ENCODE results near the gene RALGAPA1.
A peak's percentile ranks its signal among the peaks of the same experiment; 100 is the strongest.
"Not testable (repeated sequence)": the region's sequence is repeated elsewhere in the genome, so short reads cannot be mapped to it uniquely, and the experiment has no call there.

RALGAPA1 gene

DNA sequence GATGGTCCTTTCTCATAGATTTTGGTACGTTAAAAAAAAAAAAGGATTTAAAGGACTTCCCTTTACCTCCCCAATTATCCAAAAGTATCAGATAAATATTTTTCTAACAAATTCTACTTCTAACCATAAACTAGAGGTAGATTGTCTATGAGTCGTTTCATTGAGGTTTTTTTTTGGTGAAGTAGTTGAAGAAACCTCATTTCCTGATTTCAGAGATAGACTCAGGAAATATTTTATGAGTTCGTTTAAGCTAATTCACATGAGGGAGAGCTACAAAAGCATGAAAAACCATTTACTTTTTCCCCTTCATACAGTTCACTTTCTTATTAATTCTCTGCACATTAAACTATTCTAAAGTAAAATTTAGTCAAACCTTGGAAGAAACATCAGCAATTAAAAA lies 112.5 kb downstream of the RALGAPA1 start:
- DNase-seq = no peak

DNA sequence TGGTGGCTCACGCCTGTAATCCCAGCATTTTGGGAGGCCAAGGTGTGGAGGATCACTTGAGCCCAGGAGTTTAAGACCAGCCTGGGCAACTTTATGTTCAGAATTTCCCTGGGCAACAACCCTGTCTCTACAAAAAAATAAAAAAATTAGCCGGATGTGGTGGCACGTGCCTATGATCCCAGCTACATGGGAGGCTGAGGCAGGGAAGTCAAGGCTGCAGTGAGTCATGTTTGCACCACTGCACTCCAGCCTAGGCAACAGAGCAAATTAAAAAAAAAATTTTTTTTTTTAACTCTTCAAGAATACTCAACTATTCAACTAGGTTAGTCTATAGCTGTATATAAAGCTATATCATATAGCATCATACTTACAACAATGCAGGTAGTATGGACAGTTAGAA lies 113.0 kb downstream of the RALGAPA1 start:
- no peak for DNase-seq

DNA sequence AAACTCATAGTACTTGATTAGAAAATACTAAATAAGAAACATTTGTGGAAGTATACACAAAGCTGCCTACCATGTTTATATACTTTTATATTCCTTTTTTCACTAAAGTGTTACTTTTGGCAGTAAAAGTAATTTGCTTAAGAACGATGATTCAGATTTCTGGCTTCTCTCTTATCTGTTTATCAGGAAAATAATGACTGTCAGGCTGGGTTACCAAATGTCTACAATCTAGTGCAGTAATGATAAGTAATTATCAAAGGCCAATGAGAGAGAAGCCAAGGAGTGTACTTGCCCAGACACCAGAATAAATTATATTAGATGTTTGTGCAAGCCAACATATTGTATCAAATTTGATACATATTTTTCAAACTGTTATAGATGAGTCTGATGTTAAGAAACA lies 113.4 kb downstream of the RALGAPA1 start:
- no peak for DNase-seq

DNA sequence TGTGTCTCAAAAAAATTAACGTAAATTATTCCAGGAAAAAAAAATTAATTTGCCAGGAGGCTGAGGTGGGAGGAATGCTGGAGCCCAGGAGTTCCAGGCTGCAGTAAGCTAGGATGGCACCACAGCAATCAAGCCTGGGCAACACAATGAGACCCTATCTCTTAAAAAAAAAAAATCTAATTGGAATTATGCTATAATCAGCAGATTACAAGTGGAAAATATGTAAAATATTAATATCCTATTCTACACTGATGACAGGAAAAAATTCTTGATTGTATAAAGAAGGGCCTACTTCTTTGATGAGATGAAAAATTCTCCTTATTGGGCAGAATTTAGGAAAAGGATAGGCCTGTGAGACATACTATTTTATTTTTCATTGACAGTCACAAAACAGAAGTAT lies 114.0 kb downstream of the RALGAPA1 start:
- DNase-seq = no peak

DNA sequence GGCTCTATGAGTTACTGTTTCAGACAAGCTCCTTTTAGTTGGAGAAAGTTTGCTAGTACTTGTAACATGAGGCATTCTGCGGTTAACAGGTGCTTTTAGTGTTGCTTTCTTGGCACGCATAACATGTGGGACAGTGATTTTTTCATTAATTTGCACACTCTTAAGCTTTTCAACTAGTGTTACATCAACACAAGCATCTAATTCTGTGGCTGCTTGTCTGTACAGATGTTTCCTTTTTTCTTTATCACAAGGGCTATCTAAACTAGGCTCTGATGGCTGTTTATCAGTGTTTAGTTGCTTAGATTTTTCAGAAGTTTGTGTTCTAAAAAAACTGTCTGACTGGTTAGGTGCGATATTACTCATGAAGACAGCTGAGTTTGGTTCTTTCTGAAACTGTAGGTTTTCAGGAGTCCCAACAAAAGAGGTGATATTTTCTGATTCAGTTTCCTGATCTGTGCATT lies 120.1 kb downstream of the RALGAPA1 start:
- no peak for DNase-seq

DNA sequence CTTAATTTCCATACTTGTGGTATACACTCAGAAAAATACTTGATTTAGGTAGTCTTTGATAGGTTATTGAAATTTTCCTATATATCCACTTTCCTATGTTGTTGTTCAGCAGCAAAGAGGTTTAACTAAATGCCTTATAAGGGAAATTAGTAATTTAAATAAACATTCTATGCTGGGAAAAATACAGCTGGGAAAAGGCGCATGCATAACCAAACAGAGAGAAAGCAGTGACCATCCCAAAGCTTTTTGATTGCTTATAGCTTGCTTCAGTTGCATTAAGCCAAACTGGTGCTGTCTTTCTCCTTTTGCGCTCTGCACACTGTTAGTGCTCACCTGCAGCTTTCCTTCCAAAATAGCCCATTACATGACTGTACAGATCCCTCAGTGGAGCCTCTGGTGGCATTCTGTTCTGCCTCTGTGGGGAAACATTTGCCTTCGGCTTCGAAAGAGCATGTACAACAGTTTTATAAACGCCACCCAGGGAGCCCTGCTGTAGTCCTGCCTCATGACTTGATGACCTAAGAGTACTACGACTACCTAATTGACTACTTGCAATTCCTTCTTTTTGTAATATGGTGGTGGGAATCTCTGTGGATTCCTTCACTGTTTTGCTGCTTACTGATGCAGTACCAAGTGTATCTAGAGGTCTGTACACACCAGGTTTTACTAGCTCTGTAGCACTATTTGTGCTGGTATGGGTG lies 120.8 kb downstream of the RALGAPA1 start:
- DNase-seq = no peak

DNA sequence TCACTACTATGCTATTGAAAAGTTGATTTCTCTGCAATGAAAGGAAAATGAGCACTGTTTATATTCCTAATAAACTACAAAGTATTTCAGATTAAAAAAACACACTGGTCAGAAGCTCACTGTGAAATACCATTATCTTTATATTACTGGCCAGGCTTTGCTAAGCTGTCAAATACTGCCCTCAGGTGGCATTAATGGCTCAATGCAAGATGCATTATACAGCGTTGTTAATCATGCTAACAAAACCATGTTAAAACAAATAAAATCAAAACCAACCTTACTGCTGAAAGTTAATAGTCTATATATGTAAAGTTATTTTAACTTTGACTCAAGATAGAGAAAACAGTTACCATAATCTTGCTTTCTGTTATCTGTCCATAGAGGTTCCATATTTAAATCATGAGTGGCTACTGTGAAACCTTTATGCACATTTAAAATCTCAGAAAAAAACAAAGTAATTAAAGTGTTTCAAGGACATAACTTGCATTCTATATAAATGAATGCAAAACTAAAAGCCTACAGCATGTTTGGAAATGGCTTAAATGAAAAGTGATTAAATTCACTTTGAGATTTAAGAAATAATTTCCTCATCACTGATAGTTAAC lies 121.7 kb downstream of the RALGAPA1 start:
- DNase-seq = peak in 2 of 14 donors; percentile 6 to 9

DNA sequence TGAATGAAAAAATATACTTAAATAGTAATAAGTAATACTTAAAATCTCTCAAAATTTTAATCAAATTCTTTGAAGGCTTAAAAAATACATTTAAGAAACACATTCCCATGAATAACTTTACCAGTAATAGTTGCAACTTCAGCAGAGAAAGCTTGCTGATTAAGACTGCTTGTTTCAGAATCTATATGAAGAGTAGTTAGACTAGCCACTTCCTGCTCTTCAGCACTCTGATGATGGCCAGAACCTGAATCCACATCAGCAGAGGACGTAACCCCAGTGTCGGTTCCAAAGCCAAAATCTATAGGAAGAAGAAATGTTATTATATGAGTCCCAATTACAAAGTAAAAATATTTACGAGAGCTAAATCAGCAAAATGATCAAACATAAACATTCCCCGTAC lies 125.4 kb downstream of the RALGAPA1 start:
- DNase-seq = not testable (repeated sequence)

DNA sequence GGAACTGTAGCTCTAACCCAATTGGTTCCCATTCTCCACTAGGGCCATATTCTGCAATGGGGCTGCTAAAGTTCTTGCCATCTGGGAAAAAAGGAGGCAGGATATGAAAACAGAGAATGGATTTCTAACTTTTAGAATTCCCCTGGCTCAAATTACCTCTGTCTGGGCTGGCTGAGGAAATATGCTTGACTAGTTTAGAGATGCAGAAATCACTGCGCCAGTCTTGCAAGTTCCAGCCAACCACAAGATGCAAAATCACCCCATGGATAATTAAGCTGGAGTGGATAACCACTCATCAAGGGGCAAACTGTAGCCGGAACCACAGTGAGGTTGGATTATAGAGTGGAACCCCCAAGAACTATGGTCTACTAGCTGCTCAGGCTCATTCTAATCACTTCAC lies 126.3 kb downstream of the RALGAPA1 start:
- DNase-seq = no peak

DNA sequence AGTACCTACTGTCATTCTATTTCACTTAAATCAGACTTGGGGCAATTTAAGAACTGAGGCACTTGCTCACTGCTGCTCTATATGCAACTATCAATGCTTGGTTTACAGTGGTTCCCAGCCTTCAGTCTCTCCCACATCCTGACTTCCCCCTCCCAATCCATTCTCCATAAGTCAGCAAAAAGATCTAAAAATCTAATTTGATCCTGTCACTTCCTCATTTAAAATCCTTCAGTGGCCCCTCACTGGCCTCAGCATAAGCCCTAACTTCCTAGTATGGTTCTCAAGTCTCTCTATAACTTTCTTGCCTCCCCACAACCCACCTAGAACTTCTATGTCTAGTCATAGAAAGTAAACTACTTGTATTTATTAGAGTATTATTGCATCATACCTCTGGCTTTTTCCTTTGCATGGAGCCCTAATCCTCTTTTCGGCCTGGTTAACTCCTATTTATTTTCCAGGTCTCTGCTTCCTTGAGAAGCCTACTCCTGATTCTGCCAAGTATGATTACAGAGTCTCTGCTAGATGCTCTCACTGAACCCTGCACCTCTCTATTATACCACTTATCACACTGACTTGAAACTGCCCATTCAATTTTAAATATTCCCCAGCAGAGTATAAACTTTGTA lies 130.6 kb downstream of the RALGAPA1 start:
- DNase-seq = no peak

DNA sequence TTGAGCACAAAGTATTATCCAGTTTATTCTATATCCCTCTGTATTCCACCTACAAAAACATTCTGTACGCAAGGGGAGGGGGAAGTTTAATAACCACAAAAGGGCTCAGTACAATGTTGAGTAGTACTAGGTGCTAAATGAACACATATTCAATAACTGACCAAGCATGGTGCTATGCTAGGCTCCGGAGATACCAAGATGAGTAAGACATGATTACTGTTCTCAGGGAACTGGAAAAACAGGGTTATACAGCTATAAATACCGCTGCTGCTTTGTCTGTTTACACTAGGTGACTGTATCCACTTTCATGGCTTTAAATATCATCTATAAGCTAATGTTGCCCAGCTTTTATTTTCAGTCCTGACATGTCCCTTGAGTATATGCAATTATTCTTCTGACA lies 139.3 kb downstream of the RALGAPA1 start:
- no peak for DNase-seq

DNA sequence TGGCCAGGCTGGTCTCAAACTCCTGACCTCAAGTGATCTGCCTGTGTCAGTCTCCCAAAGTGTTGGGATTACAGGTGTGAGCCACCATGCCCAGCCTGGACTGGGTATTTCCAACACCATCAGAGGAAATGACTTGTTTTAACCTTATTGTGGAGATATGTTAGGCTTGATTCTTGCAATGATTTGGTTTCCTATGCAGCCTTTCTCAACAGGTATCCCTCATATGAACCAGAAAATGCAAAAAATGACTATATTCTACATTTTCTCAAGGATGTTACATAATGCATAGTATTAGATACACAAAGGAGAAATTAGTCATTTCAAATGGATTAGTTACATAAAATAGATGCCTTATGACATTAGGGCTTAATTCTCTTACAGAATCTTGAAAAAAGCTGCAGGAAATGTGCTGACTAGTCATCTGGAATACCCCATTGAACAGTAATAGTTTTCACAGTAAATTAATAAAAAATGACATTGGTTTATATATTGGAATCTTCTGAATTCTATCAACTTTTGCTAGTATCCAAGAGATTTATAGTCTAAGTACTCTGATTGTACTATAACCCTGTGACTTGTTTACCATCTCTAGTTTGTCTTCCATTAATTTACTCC lies 142.6 kb downstream of the RALGAPA1 start:
- DNase-seq = no peak

DNA sequence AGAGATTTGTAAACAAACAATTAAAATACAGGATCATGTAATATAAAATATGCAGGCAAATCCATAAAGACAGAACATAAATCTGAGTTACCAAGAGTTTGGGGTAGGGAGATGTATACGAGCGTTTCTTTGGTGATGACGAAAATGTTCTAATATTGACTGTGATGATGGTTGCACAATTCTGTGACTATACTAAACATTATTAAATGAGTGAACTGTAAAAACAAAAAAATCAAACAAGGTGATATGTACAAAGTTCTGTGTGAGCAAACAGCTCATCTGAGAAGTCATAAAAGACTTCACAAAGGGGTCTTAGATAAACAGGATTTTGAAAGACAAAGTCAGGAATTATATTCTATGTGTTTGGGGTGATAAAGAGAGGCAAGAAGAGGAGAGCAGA lies 147.2 kb downstream of the RALGAPA1 start:
- DNase-seq = no peak

DNA sequence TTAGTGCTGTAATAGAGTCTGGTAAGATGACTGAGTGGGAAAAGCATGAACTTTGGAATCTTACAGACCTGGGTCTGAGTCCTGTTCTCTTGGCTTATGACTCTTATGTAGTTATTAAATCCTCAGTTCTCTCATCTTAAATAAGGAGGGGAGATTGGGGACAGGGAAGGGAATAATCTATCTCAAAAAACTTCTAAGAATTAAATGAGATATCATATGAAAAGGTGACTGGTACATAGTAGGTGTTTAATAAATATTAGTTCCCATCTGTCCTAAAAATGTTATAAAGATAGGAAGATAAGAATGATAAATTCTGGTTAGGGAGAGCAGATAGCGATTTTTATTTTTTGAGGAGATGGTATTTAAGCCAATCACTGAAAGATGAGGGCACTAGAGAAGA lies 156.1 kb downstream of the RALGAPA1 start:
- no peak for DNase-seq

DNA sequence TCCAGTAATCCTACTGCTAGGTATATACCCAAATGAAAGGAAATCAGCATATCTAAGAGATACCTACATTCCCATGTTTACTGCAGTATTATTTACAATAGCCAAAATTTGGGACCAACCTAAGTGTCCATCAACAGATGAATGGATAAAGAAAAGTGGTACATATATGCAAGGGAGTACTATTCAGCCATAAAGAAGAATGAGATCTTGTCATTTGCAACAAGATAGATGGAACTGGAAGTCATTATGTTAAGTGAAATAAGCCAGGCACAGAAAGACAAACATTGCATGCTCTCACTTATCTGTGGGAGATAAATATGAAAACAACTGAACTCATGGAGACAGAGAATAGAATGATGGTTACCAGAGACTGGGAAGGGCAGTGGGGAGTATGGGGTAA lies 165.6 kb downstream of the RALGAPA1 start:
- no peak for DNase-seq

DNA sequence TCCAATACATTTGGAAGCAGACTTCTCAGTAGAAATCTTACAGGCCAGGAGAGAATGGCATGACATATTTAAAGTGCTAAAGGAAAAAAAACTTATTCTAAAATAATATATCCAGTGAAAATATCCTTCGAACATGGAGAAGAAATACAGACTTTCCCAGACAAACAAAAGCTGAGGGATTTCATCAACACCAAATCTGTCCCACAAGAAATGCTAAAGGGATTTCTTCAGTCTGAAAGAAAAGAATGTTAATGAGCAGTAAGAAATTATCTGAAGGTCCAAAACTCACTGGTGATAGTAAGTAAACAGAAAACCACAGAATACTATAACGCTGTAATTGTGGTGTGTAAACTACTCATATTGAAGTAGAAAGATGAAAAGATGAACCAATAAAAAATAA lies 171.2 kb downstream of the RALGAPA1 start:
- no peak for DNase-seq

DNA sequence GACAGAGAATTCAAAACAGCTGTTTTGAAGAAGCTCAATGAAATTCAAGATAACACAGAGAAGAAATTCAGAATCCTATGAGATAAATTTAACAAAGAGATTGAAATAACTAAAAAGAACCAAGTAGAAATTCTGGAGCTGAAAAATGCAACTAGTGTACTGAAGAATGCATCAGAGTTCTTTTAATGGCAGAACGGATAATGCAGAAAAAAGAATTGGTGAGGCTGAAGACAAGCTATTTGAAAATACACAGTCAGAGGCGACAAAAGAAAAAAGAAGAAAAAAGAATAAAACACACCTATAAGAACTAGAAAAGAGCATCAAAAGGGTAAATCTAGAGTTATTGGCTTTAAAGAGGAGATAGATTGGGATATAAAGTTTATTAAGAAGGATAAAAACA lies 171.8 kb downstream of the RALGAPA1 start:
- DNase-seq = no peak

DNA sequence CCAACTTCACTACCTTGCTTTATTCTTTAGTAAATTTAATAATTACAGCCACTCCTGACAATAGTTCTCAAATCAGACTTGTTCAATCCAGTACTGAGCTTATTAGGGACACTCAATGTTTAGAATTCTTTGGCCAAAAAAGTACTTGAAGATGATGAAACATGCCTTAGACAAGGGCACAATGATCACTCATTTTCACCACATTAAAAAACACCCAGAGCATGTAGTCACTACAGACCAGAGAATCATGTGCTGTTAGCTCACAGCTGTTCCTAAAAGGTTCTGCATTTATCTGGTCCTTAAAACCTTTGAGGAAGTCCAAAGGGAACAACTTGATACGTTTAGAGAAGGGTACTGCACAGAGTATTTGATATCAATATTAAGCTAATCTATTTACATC lies 176.4 kb downstream of the RALGAPA1 start:
- DNase-seq = no peak

DNA sequence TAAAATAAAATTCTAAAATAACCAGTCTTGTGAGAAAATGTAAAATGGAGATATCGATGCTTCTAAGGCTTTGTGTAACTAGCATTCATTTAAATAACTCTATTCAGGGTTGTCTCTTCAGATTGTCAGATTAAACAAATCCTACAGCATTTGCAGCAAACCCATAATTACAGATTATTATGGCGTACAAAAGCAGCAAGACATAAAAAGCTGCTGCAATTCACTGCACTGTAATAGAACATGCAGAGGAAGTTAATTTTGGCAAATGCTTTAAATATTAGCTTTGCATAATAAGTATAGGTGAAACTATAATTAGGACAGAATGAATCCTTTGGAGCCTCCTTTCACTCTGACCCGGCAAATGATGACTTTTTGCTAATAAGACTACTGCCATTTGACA lies 176.8 kb downstream of the RALGAPA1 start:
- no peak for DNase-seq

DNA sequence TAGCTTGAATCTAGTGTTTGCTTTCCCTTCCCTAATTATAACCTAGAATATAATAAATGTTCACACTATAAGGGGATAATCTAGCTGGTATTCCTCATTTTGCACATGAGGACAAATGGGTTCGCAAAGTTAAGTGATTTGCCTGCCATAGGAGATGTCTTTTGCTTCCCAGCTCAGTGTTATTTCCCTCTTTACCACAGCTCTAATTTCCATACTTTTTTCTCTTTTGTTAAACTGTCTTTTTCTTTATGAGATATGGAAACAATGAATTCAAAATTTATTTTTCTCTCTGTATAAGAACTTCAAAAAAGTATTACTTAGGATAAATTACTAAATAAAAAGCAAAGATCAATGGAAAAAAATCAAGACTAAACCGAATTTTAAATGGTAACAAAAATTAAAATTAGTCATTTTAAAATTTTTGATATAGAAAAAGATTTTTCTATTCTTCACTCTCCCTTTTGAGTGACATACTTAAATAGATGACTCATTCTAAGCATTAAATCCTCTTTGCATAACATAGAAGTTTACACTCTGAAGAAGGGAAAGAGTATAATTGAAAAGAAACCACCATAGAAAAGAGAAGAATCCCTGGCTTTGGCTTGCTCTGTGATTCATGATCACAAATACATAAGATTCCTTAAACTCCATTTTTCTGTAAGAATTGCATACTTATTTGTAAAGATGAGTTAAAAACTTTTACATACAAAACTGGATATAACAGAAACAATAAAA lies 177.9 kb downstream of the RALGAPA1 start:
- no peak for DNase-seq

DNA sequence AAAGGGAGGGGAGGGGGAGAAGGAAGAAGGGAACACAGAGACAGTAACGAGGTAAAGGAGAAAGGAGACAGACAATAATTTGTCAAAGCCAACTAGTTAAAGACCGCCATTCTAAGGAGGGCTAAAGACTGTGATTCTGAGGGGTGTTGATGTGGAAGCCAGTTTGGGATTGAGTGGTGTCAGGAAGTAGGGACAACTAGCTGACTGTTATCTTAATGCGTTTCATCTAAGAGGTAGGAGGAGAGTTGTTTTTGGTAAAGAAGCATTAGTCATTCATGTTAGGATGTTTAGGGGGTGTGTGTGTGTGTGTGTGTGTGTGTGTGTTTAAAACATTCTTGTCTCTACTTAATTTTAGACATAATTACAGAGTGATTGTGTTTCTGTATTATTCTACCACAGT lies 180.1 kb downstream of the RALGAPA1 start:
- no peak for DNase-seq

DNA sequence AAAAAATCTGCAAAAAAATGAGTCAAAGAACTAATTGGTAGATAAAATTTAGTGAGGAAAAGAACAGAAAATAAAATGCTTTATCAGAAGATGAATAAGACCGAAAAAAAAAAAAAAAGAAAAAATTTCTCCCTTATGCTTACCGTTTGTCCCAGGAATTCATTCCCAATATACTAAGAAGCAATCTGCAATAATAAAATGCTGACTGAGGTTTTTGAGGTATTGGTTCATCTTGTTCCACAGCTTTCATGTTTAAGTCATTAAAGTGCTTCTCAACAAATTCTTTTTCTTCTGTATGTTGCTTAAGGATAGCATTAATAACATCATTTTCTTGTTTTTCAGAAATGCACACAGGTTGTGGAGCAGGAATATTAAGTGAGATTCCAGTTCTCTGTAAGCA lies 182.1 kb downstream of the RALGAPA1 start:
- not testable (repeated sequence) for DNase-seq

DNA sequence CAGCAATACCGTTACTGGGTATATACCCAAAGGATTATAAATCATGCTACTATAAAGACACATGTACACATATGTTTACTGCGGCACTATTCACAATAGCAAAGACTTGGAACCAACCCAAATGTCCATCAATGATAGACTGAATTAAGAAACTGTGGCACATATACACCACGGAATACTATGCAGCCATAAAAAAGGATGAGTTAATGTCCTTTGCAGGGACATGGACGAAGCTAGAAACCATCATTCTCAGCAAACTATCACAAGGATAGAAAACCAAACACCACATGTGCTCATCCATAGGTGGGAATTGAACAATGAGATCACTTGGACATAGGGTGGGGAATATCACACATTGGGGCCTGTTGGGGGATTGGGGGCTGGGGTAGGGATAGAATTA lies 187.1 kb downstream of the RALGAPA1 start:
- not testable (repeated sequence) for DNase-seq

All from C1 segment of cervical spinal cord (tissue), 14 donors.